Stimulated activated CD4-positive, alpha-beta T cell treated with anti-CD3 and anti-CD28 coated beads, TNF-alpha, amount 100 ng/mL, for 24 hours (primary cell): ENCODE measurements around the gene LAMTOR4.
"Not testable (repeated sequence)": the region's sequence is repeated elsewhere in the genome, so short reads cannot be mapped to it uniquely, and the experiment has no call there.

ENCODE experiments used
- DNase-seq, 3 experiments: peaks; one replicate each; pipeline ENCODE4 v3.0.0-alpha.2; 2020; ENCODE audit warnings: low read depth in 3 of 3

LAMTOR4 gene

GRCh38 chr7:100171087-100171681 lies 22.5 kb downstream of the LAMTOR4 start:
- DNase-seq, result no peak

- DNase-seq, result no peak
Observed at GRCh38 chr7:100171840-100172239, 23.1 kb downstream of the LAMTOR4 start.

DNA sequence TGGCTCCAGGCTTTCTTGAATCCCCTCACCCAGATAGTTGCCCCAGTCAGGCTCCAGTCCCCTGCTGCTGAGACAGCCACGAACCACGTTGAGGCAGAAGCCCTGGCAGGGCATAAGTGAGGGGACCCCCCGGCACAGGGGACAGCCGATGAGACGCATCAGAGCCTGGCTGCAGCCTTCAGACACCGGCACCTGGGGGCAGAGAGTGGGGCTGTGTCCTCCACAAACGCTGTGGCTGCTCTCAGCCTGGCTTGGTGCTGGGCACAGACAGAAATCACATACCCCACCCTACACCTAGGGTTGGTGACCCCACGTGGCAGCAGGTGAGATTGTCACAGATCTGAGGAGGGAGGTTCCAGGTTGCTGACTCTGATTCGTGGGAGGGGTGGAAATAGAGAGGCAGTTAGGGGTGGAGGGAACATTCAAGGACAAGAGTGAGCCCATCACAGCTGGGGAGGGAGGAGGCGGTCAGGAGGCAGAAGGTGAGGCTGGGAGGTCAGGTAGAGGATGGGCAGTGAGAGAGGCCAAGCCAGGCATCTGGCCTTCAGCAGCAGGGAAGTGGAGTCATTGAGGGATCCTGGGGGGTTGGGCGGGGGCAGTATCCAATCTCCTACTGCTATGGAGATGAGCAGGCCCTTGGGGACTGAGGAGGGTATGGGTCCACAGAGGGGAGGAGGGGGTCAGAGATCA lies 25.2 kb downstream of the LAMTOR4 start:
- DNase-seq, result no peak

DNA sequence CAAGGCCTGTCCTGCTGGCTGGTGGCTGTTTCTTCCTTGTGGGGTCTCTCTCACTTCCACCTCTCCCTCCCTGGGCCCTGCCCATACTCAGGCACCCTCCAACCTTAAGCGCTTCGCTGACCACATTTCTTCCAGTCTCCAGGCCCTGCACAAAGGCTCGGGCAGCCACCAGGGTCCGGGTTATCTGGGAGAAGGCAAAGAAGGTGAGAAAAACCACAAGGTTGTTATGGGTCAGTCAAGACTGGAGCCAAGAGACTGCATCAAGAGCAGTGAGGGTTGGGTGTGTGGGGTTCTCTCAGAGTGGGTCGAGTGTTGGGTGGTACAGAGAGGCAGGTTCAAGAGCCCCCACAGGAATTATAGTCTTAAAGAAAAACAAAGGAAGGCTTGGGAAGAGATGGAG lies 25.9 kb downstream of the LAMTOR4 start:
- DNase-seq, result no peak

DNA sequence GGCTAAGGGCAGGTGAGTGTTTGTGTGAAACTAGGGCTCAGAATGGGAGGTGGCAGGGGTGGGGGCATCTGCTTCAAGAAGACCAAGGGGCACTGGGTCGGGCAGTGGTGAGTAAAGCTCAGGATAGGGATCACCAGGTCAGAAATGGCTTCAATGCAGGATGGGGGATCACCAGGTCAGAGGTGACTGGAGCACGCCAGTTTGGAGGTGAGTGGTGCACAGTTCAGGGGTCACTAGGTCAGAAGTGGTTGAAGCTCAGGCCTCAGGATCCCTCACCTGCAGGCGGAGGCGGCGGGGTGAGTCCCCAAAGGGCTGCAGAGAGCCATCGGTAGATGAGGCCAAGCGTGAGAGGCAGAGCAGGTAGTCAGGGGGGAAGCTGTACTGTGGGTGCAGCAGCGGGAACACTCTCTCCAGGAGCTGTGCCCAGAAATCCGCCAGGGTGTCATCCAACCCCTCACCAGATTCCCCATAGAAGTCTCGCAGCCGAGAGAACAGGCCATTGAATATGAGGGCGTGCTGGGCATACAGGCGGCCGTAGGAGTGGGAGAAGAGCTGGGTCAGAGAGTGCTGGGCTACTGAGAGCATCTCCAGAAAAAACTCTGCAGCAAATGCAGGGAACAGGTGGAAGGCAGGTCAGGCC lies 26.7 kb downstream of the LAMTOR4 start:
- DNase-seq, result no peak

GRCh38 chr7:100176096-100177044 lies 27.7 kb downstream of the LAMTOR4 start:
- DNase-seq, result no peak

DNA sequence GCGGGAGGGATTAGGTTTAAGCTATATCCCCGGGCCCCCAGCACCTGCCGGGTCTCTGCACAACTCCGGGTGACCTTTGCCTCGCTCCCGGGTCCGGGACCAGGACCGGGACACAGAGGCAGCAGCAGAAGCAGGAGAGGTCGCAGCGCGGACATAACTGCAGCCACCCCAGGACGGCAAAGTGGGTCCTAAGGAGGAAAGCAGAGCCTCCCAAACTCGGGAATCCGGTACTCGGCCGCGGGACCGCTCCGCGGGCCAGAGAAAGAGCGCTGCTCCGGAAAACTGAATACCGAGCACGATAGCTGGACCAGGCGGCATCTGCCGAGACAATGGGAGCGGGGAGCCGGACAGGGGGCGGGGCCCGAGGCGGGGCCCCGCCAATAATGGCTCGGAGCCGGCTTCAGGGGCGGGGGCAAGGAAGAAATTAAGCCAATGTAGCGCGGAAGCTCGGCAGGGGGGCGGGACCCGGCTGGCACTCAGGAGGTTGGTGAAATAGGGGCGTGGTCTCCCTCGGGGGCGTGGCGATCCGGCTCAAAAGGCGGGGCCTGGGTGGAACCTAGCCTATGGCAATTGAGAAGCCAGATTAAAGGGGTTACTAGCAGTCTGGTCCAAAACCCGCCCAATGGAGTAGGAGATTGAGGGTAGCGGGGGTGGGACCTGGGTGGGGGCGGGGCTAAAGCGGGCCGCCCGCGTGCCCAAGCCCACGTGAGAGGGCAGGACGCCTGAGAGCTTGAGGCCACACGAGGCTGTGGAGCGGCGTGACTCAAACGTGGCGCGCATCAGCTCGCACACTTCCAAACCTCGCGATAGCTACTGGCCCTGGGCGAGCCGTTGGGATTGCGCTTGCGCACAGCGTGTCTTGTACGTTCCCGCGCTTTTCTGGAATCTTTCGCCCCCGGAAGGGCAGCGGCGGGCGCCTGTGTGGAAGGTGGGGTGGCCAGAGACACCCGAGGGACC lies 28.6 kb downstream of the LAMTOR4 start, which contains the start of the genes GPC2 and STAG3:
GPC2 (minus strand) TSS at position 337 of the 957 bp plus-strand sequence; CDS start at position 155, 182 bp downstream.
STAG3 (plus strand) TSS at position 874 of the 957 bp plus-strand sequence. CDS start 2,639 bp downstream, outside the sequence.
- DNase-seq, result peak; percentile 94 to 99 (median 97)

DNA sequence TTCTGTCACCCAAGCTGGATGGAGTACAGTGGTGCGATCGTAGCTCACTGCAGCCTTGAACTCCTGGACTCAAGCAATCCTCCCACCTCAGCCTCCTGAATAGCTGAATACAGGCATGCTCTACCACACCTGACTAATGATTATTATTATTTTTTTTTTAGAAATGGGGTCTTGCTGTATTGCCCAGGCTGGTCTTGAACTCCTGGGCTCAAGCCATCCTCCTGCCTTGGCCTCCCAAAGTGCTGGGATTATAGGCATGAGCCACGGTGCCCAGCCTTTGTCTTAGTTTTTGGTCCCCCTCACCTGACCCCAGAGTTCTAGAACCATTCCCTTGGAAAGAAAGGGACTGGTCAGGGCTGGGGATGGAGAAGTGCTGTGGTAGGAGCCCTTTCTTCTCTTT lies 31.4 kb downstream of the LAMTOR4 start:
- not testable (repeated sequence) for DNase-seq

DNA sequence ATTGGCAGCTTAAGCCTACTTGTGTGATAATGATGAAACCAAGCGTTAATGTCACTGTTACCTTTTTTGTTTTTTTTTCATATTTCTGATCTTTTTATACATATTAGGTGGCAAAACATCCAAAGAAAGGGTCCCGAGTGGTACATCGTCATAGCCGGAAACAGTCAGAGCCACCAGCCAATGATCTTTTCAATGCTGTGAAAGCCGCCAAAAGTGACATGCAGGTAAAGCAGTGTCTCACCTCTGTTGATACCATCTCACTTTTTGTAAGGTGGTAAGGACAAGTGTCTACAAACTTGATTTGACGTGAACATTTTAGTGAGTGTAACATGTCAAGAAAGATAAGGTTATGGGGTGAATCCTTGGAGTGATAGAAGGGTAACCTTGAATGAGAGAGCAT lies 33.9 kb downstream of the LAMTOR4 start:
- not testable (repeated sequence) for DNase-seq

DNA sequence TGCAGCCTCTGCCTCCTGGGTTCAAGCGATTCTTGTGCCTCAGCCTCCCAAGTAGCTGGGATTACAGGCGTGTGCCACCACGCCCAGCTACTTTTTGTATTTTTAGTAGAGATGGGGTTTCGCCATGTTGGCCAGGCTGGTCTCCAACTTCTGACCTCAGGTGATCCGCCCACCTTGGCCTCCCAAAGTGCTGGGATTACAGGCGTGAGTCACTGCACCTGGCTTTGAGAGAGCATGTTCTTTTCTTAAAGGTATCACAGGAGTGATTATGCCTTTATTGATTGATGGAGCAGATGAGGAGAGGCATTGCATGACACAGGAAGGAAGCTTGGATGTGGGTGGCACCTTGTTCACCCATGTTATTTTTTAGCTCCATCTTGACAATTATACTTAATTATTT lies 34.4 kb downstream of the LAMTOR4 start:
- not testable (repeated sequence) for DNase-seq

- DNase-seq, result no peak
Observed at GRCh38 chr7:100185726-100186125, 37.0 kb downstream of the LAMTOR4 start.

DNA sequence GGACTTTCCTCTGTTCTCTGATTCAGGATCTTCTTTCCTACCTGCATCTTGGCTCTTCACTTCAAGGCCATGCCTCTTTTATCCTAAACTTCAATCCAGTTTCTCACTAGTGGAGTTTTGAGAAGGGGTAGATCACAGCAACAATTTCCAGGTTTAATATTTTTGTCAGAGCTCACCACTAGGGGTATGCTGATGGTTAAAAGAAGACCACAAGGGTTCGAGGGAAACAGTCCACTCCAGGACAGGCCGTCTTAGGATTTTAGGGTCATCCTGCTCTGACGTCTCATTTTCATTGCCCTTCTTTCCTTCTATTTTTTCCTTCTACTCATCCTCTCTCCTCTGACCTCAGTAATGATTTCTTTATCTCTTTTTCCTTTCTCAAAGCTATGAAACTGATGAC lies 40.3 kb downstream of the LAMTOR4 start:
- no peak for DNase-seq

GRCh38 chr7:100190048-100190711 lies 41.5 kb downstream of the LAMTOR4 start:
- no peak for DNase-seq

DNA sequence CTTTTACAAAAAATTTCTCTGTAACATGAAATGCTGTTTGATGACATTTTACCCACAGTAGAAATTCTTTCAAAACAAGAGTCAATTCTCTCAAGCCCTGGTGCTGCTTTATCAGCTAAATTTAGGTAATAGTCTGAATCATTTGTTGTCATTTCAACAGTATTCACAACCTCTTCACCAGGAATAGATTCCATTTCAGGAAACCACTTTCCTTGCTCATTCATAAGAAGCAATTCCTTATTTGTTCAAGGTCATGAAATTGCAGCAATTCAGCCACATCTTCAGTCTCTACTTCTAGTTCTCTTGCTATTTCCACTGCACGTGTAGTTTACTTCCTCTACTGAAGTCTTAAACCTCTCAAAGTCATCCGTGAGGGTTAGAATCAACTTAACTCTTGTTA lies 43.1 kb downstream of the LAMTOR4 start:
- no peak for DNase-seq

DNA sequence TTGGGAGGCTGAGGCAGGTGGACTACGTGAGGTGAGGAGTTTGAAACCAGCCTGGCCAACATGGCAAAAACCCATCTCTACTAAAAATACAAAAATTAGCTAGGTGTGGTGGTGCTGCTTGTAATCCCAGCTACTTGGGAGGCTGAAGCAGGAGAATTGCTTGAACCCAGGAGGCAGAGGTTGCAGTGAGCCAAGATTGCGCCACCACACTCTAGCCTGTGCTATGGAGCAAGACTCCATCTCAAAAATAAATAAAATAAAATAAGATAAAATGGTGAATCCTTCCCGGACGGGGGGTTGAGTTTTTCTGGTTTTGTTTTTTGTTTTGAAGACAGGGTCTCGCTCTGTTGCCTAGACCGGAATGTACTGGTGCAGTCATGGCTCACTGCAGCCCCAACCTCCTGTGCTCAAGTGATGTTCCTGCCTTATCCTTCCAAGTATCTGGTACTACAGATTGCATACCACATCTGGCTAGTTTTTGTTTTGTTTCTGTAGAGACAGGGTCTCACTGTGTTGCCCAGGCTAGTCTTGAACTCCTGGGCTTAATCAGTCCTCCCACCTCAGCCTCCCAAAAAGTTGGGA lies 43.7 kb downstream of the LAMTOR4 start:
- DNase-seq, result not testable (repeated sequence)

GRCh38 chr7:100192969-100193368 lies 44.3 kb downstream of the LAMTOR4 start:
- DNase-seq, result no peak

DNA sequence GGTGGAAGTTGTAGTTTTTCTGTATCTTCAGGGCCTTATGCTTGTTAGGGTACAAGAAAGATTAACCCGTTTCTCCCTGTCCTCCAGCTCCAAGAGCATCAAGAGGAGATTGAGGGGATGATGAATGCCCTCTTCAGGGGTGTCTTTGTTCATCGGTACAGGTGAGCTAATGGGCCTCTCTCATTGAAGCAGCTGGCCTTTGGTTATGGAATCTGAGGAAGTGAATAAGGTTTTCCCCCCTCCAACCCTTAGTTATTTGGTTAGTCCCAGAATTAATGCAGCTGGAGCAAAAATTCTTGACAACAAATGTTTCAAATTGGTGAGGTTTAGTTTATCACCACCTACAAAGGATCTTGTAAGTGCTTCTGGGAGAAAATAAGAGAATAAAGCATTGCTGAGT lies 46.5 kb downstream of the LAMTOR4 start:
- no peak for DNase-seq

DNA sequence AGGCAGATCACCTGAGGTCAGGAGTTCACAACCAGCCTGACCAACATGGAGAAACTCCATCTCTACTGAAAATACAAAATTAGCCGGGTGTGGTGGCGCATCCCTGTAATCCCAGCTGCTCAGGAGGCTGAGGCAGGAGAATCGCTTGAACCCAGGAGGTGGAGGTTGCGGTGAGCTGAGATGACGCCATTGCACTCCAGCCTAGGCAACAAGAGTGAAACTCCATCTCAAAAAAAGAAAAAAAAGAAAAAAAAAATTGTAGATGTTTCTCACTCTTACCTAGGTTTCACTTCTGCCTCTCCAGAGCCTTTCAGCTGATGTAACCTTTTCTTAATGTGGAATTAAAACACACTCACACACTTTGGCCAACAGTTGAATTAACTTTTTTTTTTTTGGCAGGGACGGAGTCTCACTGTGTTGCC lies 47.2 kb downstream of the LAMTOR4 start:
- not testable (repeated sequence) for DNase-seq

DNA sequence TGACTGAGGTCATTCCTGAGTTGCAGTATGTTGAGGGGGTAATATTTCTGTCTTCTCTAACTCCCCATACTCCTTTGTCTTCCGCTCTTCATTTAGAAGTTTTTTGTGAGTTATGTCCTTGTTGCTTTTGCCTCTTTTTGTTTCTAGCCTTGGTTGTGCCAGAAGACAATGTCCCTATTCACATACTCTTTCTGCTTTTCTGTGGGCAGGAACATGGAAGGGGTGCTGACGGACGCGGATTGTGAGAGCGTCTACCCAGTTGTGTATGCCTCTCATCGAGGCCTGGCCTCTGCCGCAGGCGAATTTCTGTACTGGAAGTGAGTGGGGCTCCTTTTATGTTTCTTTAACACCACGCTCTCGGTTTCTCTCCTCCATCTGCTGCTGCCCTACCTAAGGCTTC lies 49.5 kb downstream of the LAMTOR4 start:
- DNase-seq, result no peak

DNA sequence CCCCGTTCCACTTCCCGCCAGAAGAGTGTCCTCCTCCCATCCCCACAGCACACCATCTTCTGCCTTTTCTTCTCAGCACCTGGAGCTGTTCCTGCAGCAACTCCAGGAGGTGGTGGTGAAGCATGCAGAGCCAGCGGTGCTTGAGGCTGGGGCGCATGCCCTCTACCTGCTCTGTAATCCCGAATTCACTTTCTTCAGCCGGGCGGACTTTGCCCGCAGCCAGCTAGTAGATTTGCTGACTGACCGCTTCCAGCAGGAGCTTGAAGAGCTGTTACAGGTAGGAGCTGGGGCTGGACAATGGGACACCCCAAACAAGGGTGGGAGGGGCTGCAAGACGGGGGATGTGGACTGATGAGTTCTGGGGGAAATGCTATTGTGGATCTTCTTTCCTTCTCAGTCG lies 52.0 kb downstream of the LAMTOR4 start:
- no peak for DNase-seq
